Endothelial cell of umbilical vein (primary cell): Measurements from ENCODE around the gene ZDHHC19. TPM values are rescaled to one million over a fixed set of nuclear protein-coding genes. Genes with fewer than 3 reads are reported as not detected.

Experiments
- BruUV-seq: library from RNA; stranded (reverse); fragments of 400-500 nt; replicated peaks from 2 replicates; lab custom pipeline; 2021; lab: Mats Ljungman, UMichigan
- CTCF ChIA-PET: fragments of 300-600, 350-600 bp; sonication (Branson Sonifier 250); formaldehyde crosslinking; loops from one replicate; lab custom pipeline; 2021; ENCODE audit warnings: antibody characterized with exemption, inconsistent platforms; lab: Charles Lee
- POLR2A ChIA-PET: fragments of 300-600, 350-600 bp; sonication (Branson Sonifier 250); formaldehyde crosslinking; loops from one replicate; lab custom pipeline; 2021; ENCODE audit warnings: antibody characterized with exemption, inconsistent platforms; lab: Charles Lee
- DNase-seq: peaks from one replicate; pipeline ENCODE4 v3.0.0-alpha.2; 2011; ENCODE audit warnings: low read depth, low spot score
- FAIRE-seq: peaks from 2 replicates; lab custom pipeline; 2011; peaks lifted over from hg19 to GRCh38; lab: Jason Lieb, UNC
- H2AFZ ChIP-seq: 2 replicates; pipeline ENCODE4 v1.6.0; 2012; ENCODE audit warnings: low read depth, low read length, control low read depth, inconsistent platforms
- H3K27ac ChIP-seq: 2 replicates; pipeline ENCODE4 v1.5.1; 2011; ENCODE audit warnings: low read depth, mild to moderate bottlenecking, control low read depth, low read length, moderate library complexity; ENCODE audit not compliant: insufficient read depth
- H3K27me3 ChIP-seq, 2 experiments: 2 replicates each; pipeline versions ENCODE4 v1.6.0 to v1.6.1; 2011; ENCODE audit warnings: low read length in 2 of 2, mixed read lengths in 1 of 2; ENCODE audit not compliant: control insufficient read depth in 2 of 2, insufficient read depth in 2 of 2
- H3K36me3 ChIP-seq, 2 experiments: 2 replicates in 1 of 2; 3 replicates in 1 of 2; pipeline ENCODE4 v1.5.1; 2011; ENCODE audit warnings: low read length in 2 of 2, mild to moderate bottlenecking in 1 of 2, moderate library complexity in 1 of 2; ENCODE audit not compliant: control insufficient read depth in 2 of 2, insufficient read depth in 2 of 2; ENCODE audit errors: extremely low read depth in 1 of 2
- H3K4me1 ChIP-seq: 3 replicates; pipeline ENCODE4 v1.5.1; 2011; ENCODE audit warnings: mild to moderate bottlenecking, low read length; ENCODE audit not compliant: control insufficient read depth, insufficient read depth; ENCODE audit errors: extremely low read depth
- H3K4me2 ChIP-seq: 2 replicates; pipeline ENCODE4 v1.6.1; 2011; ENCODE audit warnings: low read length, control low read depth, mixed read lengths; ENCODE audit not compliant: insufficient read depth
- H3K4me3 ChIP-seq, 3 experiments: fragments of 200-600 bp in 1 of 3; sonication (generic), shearing (Covaris generic) in 1 of 3; replicated peaks in 1 of 3; 2 replicates each; pipeline ENCODE4 v1.5.1; 2011 to 2016; ENCODE audit warnings: control low read depth in 3 of 3, low read length in 3 of 3, mild to moderate bottlenecking in 2 of 3, inconsistent platforms in 1 of 3, low read depth in 1 of 3, moderate library complexity in 1 of 3; ENCODE audit not compliant: insufficient read depth in 1 of 3
- H3K79me2 ChIP-seq: 2 replicates; pipeline ENCODE4 v1.6.0; 2012; ENCODE audit warnings: low read length, inconsistent platforms; ENCODE audit not compliant: control insufficient read depth, insufficient read depth
- H3K9ac ChIP-seq: replicated peaks from 2 replicates; pipeline ENCODE3; 2011; ENCODE audit warnings: low read length, control low read depth; ENCODE audit not compliant: insufficient read depth; ENCODE audit errors: extremely low read depth
- H3K9me1 ChIP-seq: replicated peaks from 3 replicates; pipeline ENCODE4 v1.6.0; 2011; ENCODE audit warnings: mild to moderate bottlenecking, low read length; ENCODE audit not compliant: control insufficient read depth, insufficient read depth; ENCODE audit errors: extremely low read depth
- H3K9me3 ChIP-seq: replicated peaks from 2 replicates; pipeline ENCODE4 v1.5.1; 2012; ENCODE audit warnings: low read length, inconsistent platforms; ENCODE audit not compliant: control insufficient read depth, insufficient read depth
- H4K20me1 ChIP-seq: replicated peaks from 2 replicates; pipeline ENCODE3; 2011; ENCODE audit warnings: mild to moderate bottlenecking, low read length; ENCODE audit not compliant: control insufficient read depth, insufficient read depth; ENCODE audit errors: extremely low read depth
- EZH2 ChIP-seq: IDR thresholded peaks from 2 replicates; pipeline ENCODE4 v1.6.1; 2012; ENCODE audit warnings: borderline replicate concordance, low read depth, mild to moderate bottlenecking, moderate library complexity, low read length, inconsistent platforms; ENCODE audit not compliant: severe bottlenecking
- FOS ChIP-seq: IDR thresholded peaks from 2 replicates; pipeline ENCODE4 v1.6.1; 2011; ENCODE audit warnings: mild to moderate bottlenecking, low read length, moderate library complexity, borderline replicate concordance; ENCODE audit not compliant: insufficient read depth
- GATA2 ChIP-seq: IDR thresholded peaks from 2 replicates; pipeline ENCODE4 v1.7.0; 2011; ENCODE audit warnings: low read depth, mild to moderate bottlenecking, moderate library complexity, mixed read lengths, low read length; ENCODE audit not compliant: insufficient read length, insufficient read depth
- JUN ChIP-seq: IDR thresholded peaks from 2 replicates; pipeline ENCODE4 v1.6.1; 2011; ENCODE audit warnings: borderline replicate concordance, low read depth; ENCODE audit not compliant: insufficient read length, insufficient read depth
- MYC ChIP-seq: IDR thresholded peaks from one replicate; pipeline ENCODE4 v1.6.1; 2011; ENCODE audit warnings: mild to moderate bottlenecking, low read depth, low read length
- POLR2A ChIP-seq: IDR thresholded peaks from 2 replicates; pipeline ENCODE4 v1.6.1; 2012; ENCODE audit warnings: low read depth, mild to moderate bottlenecking, control low read depth, low read length
- POLR2AphosphoS5 ChIP-seq: IDR thresholded peaks from 2 replicates; pipeline ENCODE4 v1.6.1; 2012; ENCODE audit warnings: low read depth, mild to moderate bottlenecking, control low read depth, low read length, moderate library complexity; ENCODE audit not compliant: insufficient read depth
- dilution Hi-C: fragments of 300-500 bp; cut with MboI; formaldehyde crosslinking; loops from one replicate; pipeline ENCODE4 v1.15.0; 2019; ENCODE audit warnings: low sequenced_read_pairs; ENCODE audit not compliant: extremely low pct_ligation_motif_present
- intact Hi-C: fragments of 100-400 bp; cut with micrococcal nuclease; formaldehyde crosslinking; loops from one replicate; pipeline ENCODE4 v1.10.0; 2022
- polyA plus RNA-seq, 4 experiments: library from polyadenylated mRNA; depleted of rRNA in 3 of 4; stranded (reverse) in 3 of 4; unstranded in 1 of 4; fragments of >200 nt; gene quantifications; 2 replicates each; pipeline versions ENCODE4 v1.2.1 to v1.2.3, GENCODE V29; 2011 to 2012; ENCODE audit warnings: missing spikeins in 1 of 4
- total RNA-seq: library from RNA; stranded (reverse); gene quantifications from 2 replicates; pipeline ENCODE4 v1.2.3, GENCODE V29; 2021
- TF ChIP-seq, protein P1 (sequence below): IDR thresholded peaks from 2 replicates; pipeline ENCODE4 v1.6.1; 2011; ENCODE audit not compliant: insufficient read depth, insufficient read length
- TF ChIP-seq, protein P2 (sequence below), 2 donors: IDR thresholded peaks; 1 replicate in 1 of 2; 2 replicates in 1 of 2; pipeline ENCODE4 v1.5.1; 2011; ENCODE audit warnings: low read length in 2 of 2, mild to moderate bottlenecking in 2 of 2, moderate library complexity in 2 of 2, control low read depth in 1 of 2, inconsistent platforms in 1 of 2, low read depth in 1 of 2; ENCODE audit not compliant: insufficient read depth in 1 of 2; ENCODE audit errors: extremely low read depth in 1 of 2

ZDHHC19 gene
- total and polyA plus RNA-seq, 2 donors (not counting 3 experiments of a cell fraction or from before 2014, with no cell fraction given): not detected

DNA sequence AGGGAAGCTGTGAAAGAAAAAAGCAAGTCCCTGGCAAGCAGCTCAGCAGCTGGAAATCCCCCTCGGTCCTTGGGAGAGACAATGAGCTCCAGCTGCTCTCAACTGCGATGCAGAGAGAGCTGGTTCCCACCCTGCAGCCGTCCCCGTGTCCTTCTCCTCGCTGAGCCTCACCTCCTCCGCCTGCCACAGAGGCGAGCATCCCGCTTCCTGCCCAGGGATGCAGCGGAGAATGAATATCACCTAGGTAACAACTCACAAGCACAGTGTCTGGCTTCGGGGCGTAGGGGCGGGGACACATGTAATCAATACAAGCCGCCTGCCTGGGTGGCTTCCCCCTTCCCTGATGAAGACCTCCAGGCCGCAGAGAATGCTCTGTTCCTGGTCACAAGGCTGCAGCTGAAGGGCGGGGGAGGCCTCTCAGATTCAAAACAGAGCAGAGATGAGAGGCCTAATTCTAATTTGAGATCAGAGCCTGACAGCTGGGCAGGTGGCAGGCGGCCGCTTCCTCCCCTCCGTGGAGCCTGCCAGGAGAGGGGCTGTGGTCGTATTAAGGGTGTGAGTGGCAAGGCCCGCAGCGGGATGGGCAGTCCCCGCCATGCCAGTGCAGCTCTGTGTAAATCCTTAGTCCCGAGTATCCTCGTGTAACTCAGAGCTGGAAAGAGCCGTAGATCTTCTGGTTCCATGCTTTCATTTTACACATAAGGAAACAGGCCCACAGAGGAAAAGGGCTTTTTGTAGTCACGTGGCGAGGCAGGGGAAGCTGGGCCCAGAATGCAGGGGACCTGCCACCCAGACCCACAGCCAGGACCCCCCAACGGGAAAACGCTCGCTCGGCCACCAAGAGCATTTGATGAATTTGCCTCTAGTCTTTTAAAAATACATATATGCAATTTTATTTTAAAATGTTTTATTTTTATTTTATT lies 24.3 kb downstream of the ZDHHC19 start:
- TF ChIP-seq, protein P1, sequence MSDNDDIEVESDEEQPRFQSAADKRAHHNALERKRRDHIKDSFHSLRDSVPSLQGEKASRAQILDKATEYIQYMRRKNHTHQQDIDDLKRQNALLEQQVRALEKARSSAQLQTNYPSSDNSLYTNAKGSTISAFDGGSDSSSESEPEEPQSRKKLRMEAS: no peak
- TF ChIP-seq FOS: no peak
- TF ChIP-seq JUN: no peak
- TF ChIP-seq, protein P2, sequence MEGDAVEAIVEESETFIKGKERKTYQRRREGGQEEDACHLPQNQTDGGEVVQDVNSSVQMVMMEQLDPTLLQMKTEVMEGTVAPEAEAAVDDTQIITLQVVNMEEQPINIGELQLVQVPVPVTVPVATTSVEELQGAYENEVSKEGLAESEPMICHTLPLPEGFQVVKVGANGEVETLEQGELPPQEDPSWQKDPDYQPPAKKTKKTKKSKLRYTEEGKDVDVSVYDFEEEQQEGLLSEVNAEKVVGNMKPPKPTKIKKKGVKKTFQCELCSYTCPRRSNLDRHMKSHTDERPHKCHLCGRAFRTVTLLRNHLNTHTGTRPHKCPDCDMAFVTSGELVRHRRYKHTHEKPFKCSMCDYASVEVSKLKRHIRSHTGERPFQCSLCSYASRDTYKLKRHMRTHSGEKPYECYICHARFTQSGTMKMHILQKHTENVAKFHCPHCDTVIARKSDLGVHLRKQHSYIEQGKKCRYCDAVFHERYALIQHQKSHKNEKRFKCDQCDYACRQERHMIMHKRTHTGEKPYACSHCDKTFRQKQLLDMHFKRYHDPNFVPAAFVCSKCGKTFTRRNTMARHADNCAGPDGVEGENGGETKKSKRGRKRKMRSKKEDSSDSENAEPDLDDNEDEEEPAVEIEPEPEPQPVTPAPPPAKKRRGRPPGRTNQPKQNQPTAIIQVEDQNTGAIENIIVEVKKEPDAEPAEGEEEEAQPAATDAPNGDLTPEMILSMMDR (IDR thresholded peaks at IDR 0.05; ENCODE audit: extremely low read depth in 1 of 2, insufficient read depth in 1 of 2, low read depth in 1 of 2, low read length in 2 of 2): no peak
- no peak for TF ChIP-seq EZH2
- no peak for TF ChIP-seq MYC
- no peak for TF ChIP-seq GATA2
- no peak for TF ChIP-seq POLR2AphosphoS5
- TF ChIP-seq POLR2A: no peak
- Histone ChIP-seq H3K4me3 (no peak overlapping the region), H4K20me1 (no peaks in the 10 kb centered on the region), H2AFZ (no peak overlapping the region), H3K9me1 (no peaks in the 10 kb centered on the region), H3K27me3 (no peaks in the 10 kb centered on the region), H3K27ac (no peak overlapping the region), H3K9me3 (no peaks in the 10 kb centered on the region), H3K9ac (no peak overlapping the region), H3K79me2 (no peaks in the 10 kb centered on the region), H3K4me1 (no peaks in the 10 kb centered on the region), H3K4me2 (no peak overlapping the region), H3K36me3 (no peaks in the 10 kb centered on the region)
- ChIA-PET CTCF (interaction anchor here (0.6 to 2.3 kb wide), 3 partner anchors 11 to 190 kb away, joined by 3 to 7 read pairs (median 3); no protein-coding TSS in a partner anchor), POLR2A (no interaction called here)
- DNase-seq: no peak
- no TSS peak for BruUV-seq
- no peak for FAIRE-seq
- dilution Hi-C loops: no loop called here
- intact Hi-C loops: no loop called here
